GM12878 (cell line): ENCODE measurements around the gene CPSF3. TPM values are rescaled to one million over a fixed set of nuclear protein-coding genes. Genes with fewer than 3 reads are reported as not detected.

ENCODE experiments used
- BCL11A ChIP-seq: IDR thresholded peaks from 2 replicates; pipeline ENCODE4 v1.6.1; 2011; ENCODE audit warnings: low read depth, low read length
- EGR1 ChIP-seq, 2 experiments: IDR thresholded peaks; 1 replicate in 1 of 2; 2 replicates in 1 of 2; pipeline ENCODE4 v1.6.1; 2011 to 2012; ENCODE audit warnings: low read depth in 2 of 2, low read length in 2 of 2, borderline replicate concordance in 1 of 2, mild to moderate bottlenecking in 1 of 2, moderate library complexity in 1 of 2
- EZH2 ChIP-seq: IDR thresholded peaks from 2 replicates; pipeline ENCODE4 v1.6.1; 2012; ENCODE audit warnings: low read depth, mild to moderate bottlenecking, control low read depth, inconsistent platforms, low read length, borderline replicate concordance; ENCODE audit not compliant: control insufficient read depth
- HSF1 ChIP-seq: fragments of 150-350 bp; IDR thresholded peaks from 2 replicates; pipeline ENCODE4 v1.6.1; 2014; ENCODE audit warnings: mild to moderate bottlenecking, low read depth, low read length
- IKZF2 ChIP-seq, 2 experiments: fragments of 450-650 bp; IDR thresholded peaks; 2 replicates each; pipeline ENCODE4 v1.6.1; 2017; ENCODE audit warnings: mild to moderate bottlenecking in 2 of 2, moderate library complexity in 2 of 2
- IRF4 ChIP-seq: IDR thresholded peaks from 2 replicates; pipeline ENCODE4 v1.6.1; 2011; ENCODE audit warnings: low read depth, low read length
- MEF2A ChIP-seq: IDR thresholded peaks from 2 replicates; pipeline ENCODE4 v1.6.1; 2011; ENCODE audit warnings: low read depth, mild to moderate bottlenecking, low read length, moderate library complexity; ENCODE audit not compliant: insufficient read depth
- MTA3 ChIP-seq: IDR thresholded peaks from 2 replicates; pipeline ENCODE4 v1.6.1; 2012; ENCODE audit warnings: low read length, inconsistent platforms, borderline replicate concordance
- MYB ChIP-seq: fragments of 150-350 bp; IDR thresholded peaks from 2 replicates; pipeline ENCODE4 v1.6.1; 2014; ENCODE audit warnings: mild to moderate bottlenecking, low read depth, low read length, borderline replicate concordance
- NFYA ChIP-seq: IDR thresholded peaks from 2 replicates; pipeline ENCODE4 v1.6.1; 2011; ENCODE audit warnings: low read depth, mild to moderate bottlenecking, low read length, improper control_type of control experiment, borderline replicate concordance
- PML ChIP-seq: IDR thresholded peaks from 2 replicates; pipeline ENCODE4 v1.6.1; 2012; ENCODE audit warnings: low read length, inconsistent platforms
- RAD21 ChIP-seq: IDR thresholded peaks from 2 replicates; pipeline ENCODE4 v1.6.1; 2011; ENCODE audit warnings: mild to moderate bottlenecking, low read depth, low read length, moderate library complexity; ENCODE audit not compliant: insufficient read depth
- RCOR1 ChIP-seq: conservative IDR thresholded peaks from 2 replicates; pipeline ENCODE4 v1.6.1; 2012; ENCODE audit warnings: low read depth, low read length, improper control_type of control experiment
- RELA ChIP-seq: fragments of 450-650 bp; IDR thresholded peaks from 2 replicates; pipeline ENCODE4 v1.8.0; 2014; ENCODE audit warnings: borderline replicate concordance; ENCODE audit not compliant: partially characterized antibody
- SIN3A ChIP-seq: IDR thresholded peaks from 2 replicates; pipeline ENCODE4 v1.6.1; 2012; ENCODE audit warnings: low read depth, low read length, improper control_type of control experiment
- SMAD1 ChIP-seq: fragments of 450-650 bp; IDR thresholded peaks from 2 replicates; pipeline ENCODE4 v1.6.1; 2018; ENCODE audit warnings: mild to moderate bottlenecking, low read depth; ENCODE audit not compliant: partially characterized antibody
- SP1 ChIP-seq: IDR thresholded peaks from one replicate; pipeline ENCODE4 v1.6.1; 2011; ENCODE audit warnings: low read depth, low read length
- SPI1 ChIP-seq: IDR thresholded peaks from 2 replicates; pipeline ENCODE4 v1.6.1; 2011; ENCODE audit warnings: low read depth, mild to moderate bottlenecking, low read length, moderate library complexity, borderline replicate concordance; ENCODE audit not compliant: insufficient read depth
- SREBF2 ChIP-seq: IDR thresholded peaks from 2 replicates; pipeline ENCODE4 v1.6.1; 2012; ENCODE audit warnings: mild to moderate bottlenecking, low read length
- TARDBP ChIP-seq: IDR thresholded peaks from 2 replicates; pipeline ENCODE4 v1.6.1; 2016; ENCODE audit warnings: borderline replicate concordance
- TCF12 ChIP-seq: IDR thresholded peaks from 2 replicates; pipeline ENCODE4 v1.6.1; 2011; ENCODE audit warnings: low read depth, mild to moderate bottlenecking, low read length
- WRNIP1 ChIP-seq: IDR thresholded peaks from 2 replicates; pipeline ENCODE4 v1.6.1; 2011; ENCODE audit warnings: low read depth, low read length, improper control_type of control experiment, borderline replicate concordance
- ZBTB33 ChIP-seq: fragments of 450-650 bp; IDR thresholded peaks from 2 replicates; pipeline ENCODE4 v1.6.1; 2017; ENCODE audit warnings: mild to moderate bottlenecking
- polyA plus RNA-seq, 11 experiments: library from polyadenylated mRNA; depleted of rRNA in 4 of 11; unstranded in 6 of 11; stranded (reverse) in 5 of 11; fragments of >200 nt; fragmentation: Nextera tagmentation in 4 of 11; fragmentation: Illumina TruSeq in 1 of 11; extraction: Ambion mirVana in 4 of 11; extraction: Trizol in 1 of 11; gene quantifications; 1 replicate in 1 of 11; 2 replicates in 10 of 11; pipeline versions ENCODE4 v1.2.1 to v1.2.3, GENCODE V29; 2011 to 2016; ENCODE audit warnings: inconsistent platforms in 2 of 11, missing spikeins in 2 of 11, low read depth in 1 of 11
- total RNA-seq, 4 experiments: library from RNA; depleted of rRNA in 3 of 4; stranded (reverse); fragments of >200 nt in 3 of 4; fragmentation: Illumina TruSeq in 1 of 4; extraction: Trizol in 1 of 4; gene quantifications; 2 replicates each; pipeline versions ENCODE4 v1.2.1 to v1.2.3, GENCODE V29; 2013 to 2021
- TF ChIP-seq, protein P1 (sequence below): fragments of 450-650 bp; IDR thresholded peaks from 2 replicates; pipeline ENCODE4 v1.6.1; 2017; ENCODE audit warnings: low read depth, mild to moderate bottlenecking, moderate library complexity
- TF ChIP-seq, protein P2 (sequence below): IDR thresholded peaks from 2 replicates; pipeline ENCODE4 v1.6.1; 2012; ENCODE audit warnings: low read length, inconsistent platforms

The CPSF3 gene
- total and polyA plus RNA-seq, 10 of the 15 experiments (the other 5 are each of a cell fraction or from before 2014, with no cell fraction given), result 34.5 to 108 (median 76.1) TPM

- TF ChIP-seq, protein P1, sequence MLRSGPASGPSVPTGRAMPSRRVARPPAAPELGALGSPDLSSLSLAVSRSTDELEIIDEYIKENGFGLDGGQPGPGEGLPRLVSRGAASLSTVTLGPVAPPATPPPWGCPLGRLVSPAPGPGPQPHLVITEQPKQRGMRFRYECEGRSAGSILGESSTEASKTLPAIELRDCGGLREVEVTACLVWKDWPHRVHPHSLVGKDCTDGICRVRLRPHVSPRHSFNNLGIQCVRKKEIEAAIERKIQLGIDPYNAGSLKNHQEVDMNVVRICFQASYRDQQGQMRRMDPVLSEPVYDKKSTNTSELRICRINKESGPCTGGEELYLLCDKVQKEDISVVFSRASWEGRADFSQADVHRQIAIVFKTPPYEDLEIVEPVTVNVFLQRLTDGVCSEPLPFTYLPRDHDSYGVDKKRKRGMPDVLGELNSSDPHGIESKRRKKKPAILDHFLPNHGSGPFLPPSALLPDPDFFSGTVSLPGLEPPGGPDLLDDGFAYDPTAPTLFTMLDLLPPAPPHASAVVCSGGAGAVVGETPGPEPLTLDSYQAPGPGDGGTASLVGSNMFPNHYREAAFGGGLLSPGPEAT, result no peak
- TF ChIP-seq IRF4, result no peak
- TF ChIP-seq MEF2A, result no peak
- no peak for TF ChIP-seq BCL11A
- no peak; the same call in 1 of the 2 replicates for TF ChIP-seq MTA3
- no peak for TF ChIP-seq RELA
- TF ChIP-seq RAD21, result no peak
- TF ChIP-seq SPI1, result no peak
- no peak for TF ChIP-seq EZH2
- no peak for TF ChIP-seq MYB
- no peak for TF ChIP-seq HSF1
- no peak for TF ChIP-seq SMAD1
- no peak for TF ChIP-seq ZBTB33
- no peak for TF ChIP-seq SREBF2
- TF ChIP-seq SIN3A, result no peak
- TF ChIP-seq EGR1 (IDR thresholded peaks at IDR 0.05; ENCODE audit: borderline replicate concordance in 1 of 2, low read depth in 2 of 2, low read length in 2 of 2), result peak in 1 of 2 experiments; percentile 30; a peak in 1 of 3 replicates
- no peak for TF ChIP-seq RCOR1
- no peak for TF ChIP-seq NFYA
- peak; percentile 53; the same call in 1 of the 2 replicates for TF ChIP-seq TARDBP
- TF ChIP-seq, protein P2, sequence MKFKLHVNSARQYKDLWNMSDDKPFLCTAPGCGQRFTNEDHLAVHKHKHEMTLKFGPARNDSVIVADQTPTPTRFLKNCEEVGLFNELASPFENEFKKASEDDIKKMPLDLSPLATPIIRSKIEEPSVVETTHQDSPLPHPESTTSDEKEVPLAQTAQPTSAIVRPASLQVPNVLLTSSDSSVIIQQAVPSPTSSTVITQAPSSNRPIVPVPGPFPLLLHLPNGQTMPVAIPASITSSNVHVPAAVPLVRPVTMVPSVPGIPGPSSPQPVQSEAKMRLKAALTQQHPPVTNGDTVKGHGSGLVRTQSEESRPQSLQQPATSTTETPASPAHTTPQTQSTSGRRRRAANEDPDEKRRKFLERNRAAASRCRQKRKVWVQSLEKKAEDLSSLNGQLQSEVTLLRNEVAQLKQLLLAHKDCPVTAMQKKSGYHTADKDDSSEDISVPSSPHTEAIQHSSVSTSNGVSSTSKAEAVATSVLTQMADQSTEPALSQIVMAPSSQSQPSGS, result no peak
- no peak for TF ChIP-seq WRNIP1
- no peak for TF ChIP-seq SP1
- no peak for TF ChIP-seq PML
- TF ChIP-seq IKZF2 (IDR thresholded peaks at IDR 0.05), result no peak
- TF ChIP-seq TCF12, result peak; percentile 46; the same call in 1 of the 2 replicates
Observed at GRCh38 chr2:9473985-9474360, 50.5 kb downstream of the CPSF3 start (continued).
